ENCODE measurements around the gene PDE11A.

PDE11A gene

DNA sequence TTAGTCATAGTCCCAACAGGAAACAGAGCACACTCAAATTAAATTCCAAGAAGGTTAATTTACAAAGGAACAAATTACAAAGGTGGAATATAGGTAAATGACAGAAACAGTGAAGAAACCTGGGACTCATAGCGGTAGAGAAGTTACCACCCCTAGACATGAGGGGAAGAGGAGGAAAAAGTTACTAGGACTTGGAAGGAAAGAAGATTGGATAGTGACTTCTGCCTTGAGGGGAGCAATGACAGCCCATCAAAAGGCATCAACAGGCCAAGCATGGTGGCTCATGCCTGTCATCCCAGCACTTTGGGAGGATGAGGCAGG lies 2.4 kb upstream of the PDE11A start:
- TF ChIP-seq, protein P1, sequence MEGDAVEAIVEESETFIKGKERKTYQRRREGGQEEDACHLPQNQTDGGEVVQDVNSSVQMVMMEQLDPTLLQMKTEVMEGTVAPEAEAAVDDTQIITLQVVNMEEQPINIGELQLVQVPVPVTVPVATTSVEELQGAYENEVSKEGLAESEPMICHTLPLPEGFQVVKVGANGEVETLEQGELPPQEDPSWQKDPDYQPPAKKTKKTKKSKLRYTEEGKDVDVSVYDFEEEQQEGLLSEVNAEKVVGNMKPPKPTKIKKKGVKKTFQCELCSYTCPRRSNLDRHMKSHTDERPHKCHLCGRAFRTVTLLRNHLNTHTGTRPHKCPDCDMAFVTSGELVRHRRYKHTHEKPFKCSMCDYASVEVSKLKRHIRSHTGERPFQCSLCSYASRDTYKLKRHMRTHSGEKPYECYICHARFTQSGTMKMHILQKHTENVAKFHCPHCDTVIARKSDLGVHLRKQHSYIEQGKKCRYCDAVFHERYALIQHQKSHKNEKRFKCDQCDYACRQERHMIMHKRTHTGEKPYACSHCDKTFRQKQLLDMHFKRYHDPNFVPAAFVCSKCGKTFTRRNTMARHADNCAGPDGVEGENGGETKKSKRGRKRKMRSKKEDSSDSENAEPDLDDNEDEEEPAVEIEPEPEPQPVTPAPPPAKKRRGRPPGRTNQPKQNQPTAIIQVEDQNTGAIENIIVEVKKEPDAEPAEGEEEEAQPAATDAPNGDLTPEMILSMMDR (conservative IDR thresholded peaks at IDR 0.05; ENCODE audit: control insufficient read depth, insufficient read depth, low read depth, low read length): no peak
- no peak for DNase-seq (ENCODE audit: low read depth)
- H3K4me3 ChIP-seq (ENCODE audit: control insufficient read depth, low read depth, low read length): no peak overlapping the region

DNA sequence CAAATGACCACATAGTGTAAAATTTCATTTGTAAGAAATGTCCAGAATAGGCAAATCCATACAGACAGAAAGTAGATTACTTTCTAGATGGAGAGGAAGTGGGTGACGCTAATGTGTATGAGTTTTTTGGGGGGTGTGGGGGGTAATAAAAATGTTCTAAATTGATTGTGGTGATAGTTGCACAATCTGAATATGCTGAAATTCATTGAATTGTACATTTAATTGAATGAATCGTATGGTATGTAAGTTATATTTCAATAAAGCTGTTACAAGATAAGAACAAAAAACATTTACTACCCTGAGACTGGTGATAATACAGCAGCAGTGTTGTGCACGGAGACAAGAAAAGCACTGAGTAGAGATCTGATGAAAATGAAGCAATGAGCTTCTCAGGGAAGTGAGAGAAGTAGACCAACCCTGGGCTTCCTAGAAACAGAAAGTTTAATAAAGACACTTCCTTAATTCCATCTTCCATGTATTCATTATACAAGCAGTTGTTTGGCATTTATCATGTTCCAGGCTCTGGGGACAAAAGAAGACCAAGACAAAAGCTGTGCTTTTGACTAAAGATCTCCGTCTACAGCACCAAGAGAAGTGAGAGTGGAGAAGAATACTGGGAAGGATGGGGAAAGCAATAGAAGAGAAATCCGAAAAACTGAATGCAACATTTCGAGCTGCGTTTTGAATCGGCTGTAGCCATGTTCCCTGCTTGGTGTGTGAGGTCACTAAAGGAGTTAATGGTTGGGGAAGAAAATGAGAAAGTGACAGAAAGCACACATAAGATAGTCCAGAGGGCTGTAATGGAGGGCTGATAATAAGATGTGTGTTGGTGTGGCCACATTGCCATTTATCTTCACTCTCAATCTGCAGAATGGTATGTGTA lies 1.8 kb upstream of the PDE11A start:
- H3K4me3 ChIP-seq (ENCODE audit: control insufficient read depth, low read depth, low read length): no peak overlapping the region
- no peak for DNase-seq (ENCODE audit: low read depth)
- TF ChIP-seq, protein P1 (conservative IDR thresholded peaks at IDR 0.05; ENCODE audit: control insufficient read depth, insufficient read depth, low read depth, low read length): no peak

DNA sequence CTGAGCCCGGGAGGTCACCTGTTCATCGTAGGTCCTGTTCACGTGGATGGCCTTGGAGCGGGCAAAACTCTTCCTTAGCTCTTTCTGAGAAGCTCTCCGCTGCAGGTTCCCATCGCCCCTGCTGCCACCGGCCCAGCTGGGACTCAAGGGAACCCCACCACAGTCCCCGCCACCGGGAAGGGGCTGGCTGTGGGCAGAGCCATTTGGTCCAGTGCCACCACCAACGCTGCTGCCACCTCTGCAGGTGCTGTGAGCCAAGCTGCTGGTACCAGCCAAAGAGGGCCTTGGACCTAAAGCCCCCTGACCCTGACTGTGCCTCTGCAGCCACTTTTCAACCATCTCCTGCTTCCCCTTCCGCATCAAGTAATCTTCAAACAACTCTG lies 586 bp downstream of the PDE11A start:
- DNase-seq (ENCODE audit: low read depth): no peak
- no peak overlapping the region for H3K4me3 ChIP-seq (ENCODE audit: control insufficient read depth, low read depth, low read length)
- TF ChIP-seq, protein P1 (conservative IDR thresholded peaks at IDR 0.05; ENCODE audit: control insufficient read depth, insufficient read depth, low read depth, low read length): no peak

- DNase-seq (ENCODE audit: low read depth): peak; percentile 22
- TF ChIP-seq, protein P1 (conservative IDR thresholded peaks at IDR 0.05; ENCODE audit: control insufficient read depth, insufficient read depth, low read depth, low read length): no peak
- no peak overlapping the region for H3K4me3 ChIP-seq (ENCODE audit: control insufficient read depth, low read depth, low read length)
Observed at GRCh38 chr2:178070824-178071223, 1.8 kb downstream of the PDE11A start.

DNA sequence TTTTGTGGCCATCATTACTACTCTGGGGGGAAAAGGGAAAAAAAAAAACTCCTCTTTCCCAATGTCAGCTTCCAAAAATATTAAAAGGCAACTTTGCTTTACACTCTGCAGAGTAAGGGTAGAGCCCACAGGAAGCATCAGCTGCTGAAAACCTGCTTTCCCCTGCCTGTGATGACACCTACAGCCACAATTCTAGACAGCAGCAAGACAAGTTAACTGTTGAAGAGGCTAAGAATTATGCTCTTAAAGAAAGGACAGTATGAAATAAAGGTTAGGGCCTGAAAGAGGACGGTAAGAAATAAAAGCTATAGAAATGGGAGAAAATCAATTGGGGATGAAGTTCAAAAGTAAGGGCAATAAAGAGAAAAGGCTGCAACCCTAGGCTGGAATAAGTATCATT lies 3.0 kb downstream of the PDE11A start:
- no peak for DNase-seq (ENCODE audit: low read depth)
- TF ChIP-seq, protein P1 (conservative IDR thresholded peaks at IDR 0.05; ENCODE audit: control insufficient read depth, insufficient read depth, low read depth, low read length): no peak
- H3K4me3 ChIP-seq (ENCODE audit: control insufficient read depth, low read depth, low read length): no peak overlapping the region

GRCh38 chr2:178068823-178069454 lies 3.6 kb downstream of the PDE11A start:
- TF ChIP-seq, protein P1 (conservative IDR thresholded peaks at IDR 0.05; ENCODE audit: control insufficient read depth, insufficient read depth, low read depth, low read length): no peak
- no peak for DNase-seq (ENCODE audit: low read depth)
- no peak overlapping the region for H3K4me3 ChIP-seq (ENCODE audit: control insufficient read depth, low read depth, low read length)

Measured in fibroblast of mammary gland (primary cell).